NOMO-1 treated with DMSO at 0.1 percent for 48 hours (cell line): Measurements from ENCODE around the gene PIM3.

ENCODE experiments used
- DNase-seq: peaks from one replicate; lab custom pipeline; 2025; ENCODE audit not compliant: unreplicated experiment; lab: John Stamatoyannopoulos, UW

PIM3 gene

DNA sequence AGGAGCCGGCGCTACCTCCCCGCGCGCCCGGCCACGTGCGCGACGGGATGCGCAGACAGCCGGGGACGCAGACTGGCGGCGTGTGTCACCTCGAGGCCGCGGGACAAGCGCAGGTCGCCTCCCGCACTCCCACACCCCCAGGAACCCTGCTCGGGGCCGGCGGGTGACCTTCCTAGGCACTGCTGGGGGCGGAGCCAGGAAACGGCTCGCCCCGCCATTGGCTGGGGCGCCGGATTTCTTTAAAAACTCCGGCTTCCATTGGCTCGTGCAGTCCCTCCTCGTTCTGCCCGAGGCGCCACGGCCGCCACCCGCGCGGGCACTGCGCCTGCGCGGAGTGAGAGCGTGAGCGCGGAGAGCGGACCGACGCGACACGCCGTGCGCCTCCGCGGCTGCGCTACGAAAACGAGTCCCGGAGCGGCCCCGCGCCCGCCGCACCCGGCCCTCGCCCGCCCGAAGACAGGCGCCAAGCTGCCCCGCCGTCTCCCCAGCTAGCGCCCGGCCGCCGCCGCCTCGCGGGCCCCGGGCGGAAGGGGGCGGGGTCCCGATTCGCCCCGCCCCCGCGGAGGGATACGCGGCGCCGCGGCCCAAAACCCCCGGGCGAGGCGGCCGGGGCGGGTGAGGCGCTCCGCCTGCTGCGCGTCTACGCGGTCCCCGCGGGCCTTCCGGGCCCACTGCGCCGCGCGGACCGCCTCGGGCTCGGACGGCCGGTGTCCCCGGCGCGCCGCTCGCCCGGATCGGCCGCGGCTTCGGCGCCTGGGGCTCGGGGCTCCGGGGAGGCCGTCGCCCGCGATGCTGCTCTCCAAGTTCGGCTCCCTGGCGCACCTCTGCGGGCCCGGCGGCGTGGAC lies at the start of gene PIM3:
Gene PIM3, plus strand, starts transcription at position 614 of the 846 bp plus-strand sequence. Its CDS starts 176 bp downstream, at position 790.
- peak; percentile 94 for DNase-seq

DNA sequence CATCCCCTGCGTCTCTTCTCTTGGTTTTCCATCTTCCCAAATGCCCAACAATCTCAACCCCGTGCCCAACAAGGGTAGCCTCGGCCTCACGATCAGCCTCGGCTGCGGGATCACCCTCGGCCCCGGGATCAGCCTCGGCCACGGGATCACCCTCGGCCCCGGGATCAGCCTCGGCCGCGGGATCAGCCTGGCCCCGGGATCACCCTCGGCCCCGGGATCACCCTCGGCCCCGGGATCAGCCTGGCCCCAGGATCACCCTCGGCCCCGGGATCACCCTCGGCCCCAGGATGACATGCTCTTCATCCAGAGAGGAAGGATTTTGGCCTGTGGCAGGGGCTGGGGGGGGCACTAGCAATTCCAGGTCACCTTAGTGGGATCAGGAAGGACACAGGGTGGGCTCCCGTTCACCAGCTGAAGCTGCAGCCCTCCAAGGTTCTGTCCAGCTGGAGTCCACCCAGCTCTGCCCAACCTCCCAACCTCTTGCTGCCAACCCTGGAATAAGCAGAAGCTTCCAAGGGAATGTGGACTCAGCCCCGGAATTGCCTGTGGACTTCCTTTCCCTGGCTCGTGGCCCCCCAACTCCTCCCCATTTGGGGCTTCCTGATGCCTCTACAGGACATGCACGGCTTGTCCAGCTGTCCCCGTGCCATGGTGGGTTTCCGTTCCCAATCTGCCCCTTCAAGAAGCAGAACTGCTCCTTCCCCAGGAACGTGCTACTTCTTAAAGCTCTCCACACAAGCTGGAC lies 48.5 kb upstream of the PIM3 start:
- DNase-seq: no peak

GRCh38 chr22:49913026-49913425 lies 47.5 kb upstream of the PIM3 start:
- no peak for DNase-seq

DNA sequence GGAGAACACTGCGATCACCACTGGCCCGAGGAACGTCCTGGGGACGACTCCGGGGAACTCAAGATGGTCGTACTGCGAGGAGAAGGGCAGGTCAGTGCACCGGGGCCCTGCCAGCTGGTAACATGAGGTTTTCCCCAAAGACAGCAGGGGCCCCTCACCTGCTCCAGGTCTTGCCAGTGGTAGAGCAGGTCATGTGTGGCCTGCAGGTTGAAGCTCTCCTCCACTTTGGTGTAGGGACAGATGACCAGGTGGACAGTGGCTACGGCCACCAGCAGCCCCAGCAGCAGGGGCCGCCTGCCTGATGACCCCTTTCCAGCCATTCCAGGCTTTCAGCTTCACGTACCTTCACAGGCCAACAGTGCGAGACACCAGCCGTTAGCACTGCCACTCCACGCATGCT lies 47.1 kb upstream of the PIM3 start:
- DNase-seq: no peak

GRCh38 chr22:49914256-49914655 lies 46.3 kb upstream of the PIM3 start:
- no peak for DNase-seq

DNA sequence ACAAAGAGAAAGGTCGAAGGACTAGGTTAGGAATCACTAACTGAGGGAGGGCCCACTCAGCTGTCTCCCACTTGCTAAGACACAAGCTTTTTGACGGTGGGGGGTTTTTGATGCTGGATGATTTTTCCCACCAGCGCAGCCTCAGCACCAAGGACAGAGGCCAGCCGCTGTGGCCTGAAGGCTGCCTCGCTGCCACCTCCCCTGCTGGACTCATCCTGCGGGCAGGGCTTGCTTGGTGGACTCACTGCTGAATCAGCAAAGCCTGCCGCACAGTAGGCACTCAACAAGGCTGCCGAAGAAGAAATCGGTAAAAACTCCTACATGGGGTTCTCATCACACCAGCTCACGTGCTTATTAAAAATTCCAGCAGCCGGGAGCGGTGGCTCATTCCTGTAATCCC lies 45.0 kb upstream of the PIM3 start:
- no peak for DNase-seq

DNA sequence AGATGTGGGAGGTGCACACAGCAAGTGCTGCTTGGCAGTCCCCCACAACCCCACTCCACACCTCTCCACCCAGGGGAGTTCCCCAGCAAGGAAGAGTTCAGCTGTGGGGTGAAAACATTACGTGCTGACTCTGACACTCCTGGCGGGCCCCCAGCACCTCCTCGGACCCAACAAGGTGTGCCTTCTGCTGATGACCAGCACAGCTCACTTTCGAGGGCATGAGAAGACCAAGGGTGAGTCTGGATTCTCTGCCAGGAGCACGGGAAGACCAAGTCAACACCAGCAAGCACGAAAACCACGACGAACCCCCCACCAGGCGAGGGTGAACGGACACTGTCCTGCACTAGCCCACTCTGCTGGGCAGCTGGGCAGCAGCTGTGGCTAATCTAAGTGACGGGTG lies 43.7 kb upstream of the PIM3 start:
- DNase-seq: no peak

- peak; percentile 92 for DNase-seq
Observed at GRCh38 chr22:49917974-49918910, 42.3 kb upstream of the PIM3 start, which contains the start of the genes ALG12 and CRELD2. Gene ALG12 (minus strand): TSS chr22:49918438. CDS start chr22:49913765, 4,673 bp downstream. Gene CRELD2 (plus strand): TSS chr22:49918634. CDS start chr22:49918770, 136 bp downstream.

DNA sequence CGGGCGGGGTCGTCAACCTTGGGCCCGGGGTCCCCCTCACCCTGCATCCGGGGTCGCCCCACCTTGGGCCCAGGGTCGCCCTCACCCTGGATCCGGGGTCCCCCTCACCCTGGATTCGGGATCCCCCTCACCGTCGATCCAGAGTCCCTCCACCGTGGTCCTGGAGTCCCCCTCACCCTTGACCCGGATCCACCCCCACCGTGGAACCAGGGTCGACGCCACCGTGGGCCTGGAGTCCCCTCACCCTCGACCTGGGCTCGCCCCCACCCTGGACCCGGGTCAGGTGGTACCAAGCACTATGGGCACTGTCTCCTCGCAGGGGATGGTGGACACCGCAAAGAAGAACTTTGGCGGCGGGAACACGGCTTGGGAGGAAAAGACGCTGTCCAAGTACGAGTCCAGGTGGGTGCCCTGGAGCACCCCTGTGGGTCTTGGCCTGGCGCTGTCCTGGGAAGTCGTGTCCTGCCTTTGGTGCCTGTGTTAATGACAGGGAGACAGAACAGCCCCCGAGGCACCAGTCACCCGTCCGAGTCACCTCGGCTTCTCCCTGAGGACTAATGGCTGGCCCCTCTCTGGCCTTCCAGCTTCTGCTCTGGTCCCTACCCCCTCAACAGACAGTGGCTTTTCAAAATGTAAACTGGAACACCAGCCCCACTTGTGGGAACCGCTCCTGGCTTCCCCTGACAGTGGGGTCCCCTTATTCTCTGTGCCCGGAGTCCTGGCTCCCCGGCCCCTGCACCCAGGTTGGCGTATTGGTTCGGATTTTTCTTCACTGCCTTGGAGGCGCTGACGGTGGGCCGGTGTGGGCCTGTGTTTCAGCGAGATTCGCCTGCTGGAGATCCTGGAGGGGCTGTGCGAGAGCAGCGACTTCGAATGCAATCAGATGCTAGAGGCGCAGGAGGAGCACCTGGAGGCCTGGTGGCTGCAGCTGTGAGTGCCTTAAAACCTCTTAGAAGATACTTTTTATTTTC lies 41.4 kb upstream of the PIM3 start:
- DNase-seq: no peak

GRCh38 chr22:49920859-49921258 lies 39.7 kb upstream of the PIM3 start:
- DNase-seq: no peak

DNA sequence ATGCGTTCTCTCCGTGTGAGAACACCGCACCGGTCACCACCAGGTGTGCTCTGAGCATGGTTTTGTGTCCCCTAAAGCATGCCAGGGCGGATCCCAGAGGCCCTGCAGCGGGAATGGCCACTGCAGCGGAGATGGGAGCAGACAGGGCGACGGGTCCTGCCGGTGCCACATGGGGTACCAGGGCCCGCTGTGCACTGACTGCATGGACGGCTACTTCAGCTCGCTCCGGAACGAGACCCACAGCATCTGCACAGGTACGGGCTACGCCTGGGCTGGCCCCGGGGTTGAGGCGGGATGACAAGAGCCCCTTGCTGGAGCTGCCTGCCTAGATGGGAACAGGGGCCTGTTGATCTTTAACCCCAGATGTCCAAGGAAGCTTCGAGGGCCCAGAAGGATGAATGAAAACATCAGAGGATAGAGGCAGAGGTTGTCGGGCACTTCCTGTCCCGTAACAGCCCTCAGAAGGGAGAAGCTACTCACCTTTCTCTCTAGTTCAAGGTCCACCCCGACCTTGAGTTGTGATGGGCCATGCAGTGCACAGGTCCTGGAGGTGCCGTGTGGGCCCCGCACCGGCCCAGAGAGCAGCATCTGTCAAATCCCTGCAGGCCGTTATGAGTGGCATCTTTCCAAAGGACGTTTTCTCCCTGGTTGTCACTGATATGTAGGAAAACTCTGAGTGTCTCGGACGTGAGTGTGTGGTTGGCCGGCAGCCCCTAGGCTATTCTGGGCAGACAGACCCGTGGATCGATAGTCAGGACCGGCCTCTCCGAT lies 38.9 kb upstream of the PIM3 start:
- DNase-seq: no peak

DNA sequence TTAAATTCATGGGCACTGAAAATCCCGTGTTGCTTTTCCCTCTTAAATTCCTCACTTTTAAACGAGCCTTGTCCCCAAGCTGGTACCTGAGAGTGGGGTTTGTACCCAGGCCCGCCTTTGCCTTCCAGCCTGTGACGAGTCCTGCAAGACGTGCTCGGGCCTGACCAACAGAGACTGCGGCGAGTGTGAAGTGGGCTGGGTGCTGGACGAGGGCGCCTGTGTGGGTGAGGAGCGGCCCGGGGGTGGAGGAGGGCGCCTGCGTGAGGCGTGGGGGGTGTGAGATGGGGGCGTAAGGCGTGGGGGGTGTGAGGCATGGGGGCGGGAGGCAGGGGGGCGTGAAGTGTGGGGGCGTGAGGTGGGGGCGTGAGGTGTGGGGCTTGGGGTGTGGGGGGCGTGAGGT lies 38.1 kb upstream of the PIM3 start:
- DNase-seq: no peak

GRCh38 chr22:49922926-49923325 lies 37.6 kb upstream of the PIM3 start:
- no peak for DNase-seq

DNA sequence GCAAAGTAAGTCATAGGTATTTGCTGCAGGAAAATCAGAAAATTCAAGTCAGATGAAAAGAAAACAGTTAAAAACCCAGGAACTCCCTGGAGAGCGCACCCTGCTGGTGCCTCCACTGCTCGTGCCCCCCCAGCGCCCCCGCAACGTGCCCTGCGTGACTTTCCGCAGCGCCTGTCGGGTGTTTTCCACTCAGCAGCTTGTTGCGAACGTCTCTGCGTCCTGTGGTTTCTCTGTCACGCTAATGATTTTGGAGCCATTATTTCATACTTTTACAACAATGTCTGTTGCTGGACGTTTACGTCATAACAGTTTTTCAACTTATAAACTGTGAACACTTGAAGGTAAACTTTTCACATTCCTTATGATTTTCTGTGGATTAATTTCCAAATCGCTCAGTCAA lies 37.1 kb upstream of the PIM3 start:
- peak; percentile 16 for DNase-seq

DNA sequence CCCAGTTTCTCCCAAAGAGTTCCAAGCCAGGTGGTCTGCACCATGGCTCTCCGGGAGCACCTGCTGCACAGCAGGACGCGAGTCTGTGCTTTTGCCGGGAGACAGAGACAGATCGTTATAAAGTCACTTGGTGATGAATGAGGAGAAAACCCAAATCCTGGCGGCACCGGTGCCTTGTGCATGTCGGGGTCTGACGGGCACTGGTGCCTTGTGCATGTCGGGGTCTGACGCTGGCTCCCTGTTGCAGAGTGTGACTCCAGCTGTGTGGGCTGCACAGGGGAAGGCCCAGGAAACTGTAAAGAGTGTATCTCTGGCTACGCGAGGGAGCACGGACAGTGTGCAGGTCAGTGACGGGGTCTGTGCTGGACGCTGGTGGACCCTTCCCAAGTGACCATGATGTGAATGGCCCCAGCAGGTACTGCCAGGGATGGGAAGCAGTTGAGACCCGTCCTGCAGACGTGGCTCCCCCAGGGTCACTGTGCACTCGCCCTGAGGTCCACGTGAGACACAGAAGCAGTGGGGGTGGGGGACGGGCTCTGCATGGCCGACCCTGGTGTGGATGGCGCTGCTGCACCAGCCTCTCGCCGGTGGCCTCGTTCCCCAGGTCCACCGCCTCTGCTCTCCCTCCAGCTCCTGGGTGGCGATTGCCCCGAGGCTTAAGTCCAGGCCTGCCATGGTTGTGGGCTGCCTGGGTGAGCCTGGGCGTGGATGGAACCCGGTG lies 36.3 kb upstream of the PIM3 start:
- no peak for DNase-seq

GRCh38 chr22:49925525-49926128 lies 34.9 kb upstream of the PIM3 start:
- DNase-seq: no peak

- DNase-seq: no peak
Observed at GRCh38 chr22:49926916-49927315, 33.7 kb upstream of the PIM3 start.
